ENCODE measurements around the gene INPP4A.

The INPP4A gene

GRCh38 chr2:98454500-98455235 lies 10.0 kb downstream of the INPP4A start:
- no peak overlapping the region for H3K4me3 Mint-ChIP-seq
- no peaks in the 10 kb centered on the region for H3K9me3 Mint-ChIP-seq
- H3K27me3 Mint-ChIP-seq (ENCODE audit: low read depth) = no peaks in the 10 kb centered on the region
- no peak for TF ChIP-seq CTCF (IDR thresholded peaks at IDR 0.05; ENCODE audit: unreplicated experiment in 3 of 3)
- H3K36me3 Mint-ChIP-seq (ENCODE audit: low read depth) = peaks cover 11% of the 10 kb centered on the region
- H3K4me1 Mint-ChIP-seq = peaks cover 11% of the 10 kb centered on the region
- no peak overlapping the region for H3K27ac Mint-ChIP-seq

GRCh38 chr2:98455494-98455976 lies 10.9 kb downstream of the INPP4A start:
- Mint-ChIP-seq H3K4me1 (peaks cover 13% of the 10 kb centered on the region), H3K4me3 (no peak overlapping the region), H3K27me3 (ENCODE audit: low read depth) (no peaks in the 10 kb centered on the region), H3K36me3 (ENCODE audit: low read depth) (peaks cover 11% of the 10 kb centered on the region), H3K9me3 (no peaks in the 10 kb centered on the region), H3K27ac (no peak overlapping the region)
- no peak for TF ChIP-seq CTCF (IDR thresholded peaks at IDR 0.05; ENCODE audit: unreplicated experiment in 3 of 3)

- H3K4me1 Mint-ChIP-seq = peaks cover 29% of the 10 kb centered on the region
- H3K27me3 Mint-ChIP-seq (ENCODE audit: low read depth) = no peaks in the 10 kb centered on the region
- peaks cover 11% of the 10 kb centered on the region for H3K36me3 Mint-ChIP-seq (ENCODE audit: low read depth)
- TF ChIP-seq CTCF (IDR thresholded peaks at IDR 0.05; ENCODE audit: unreplicated experiment in 3 of 3) = no peak
- no peaks in the 10 kb centered on the region for H3K9me3 Mint-ChIP-seq
- H3K27ac Mint-ChIP-seq = no peak overlapping the region
- H3K4me3 Mint-ChIP-seq = no peak overlapping the region
These were observed 12.5 kb downstream of the INPP4A start for GRCh38 chr2:98457045-98457696.

- H3K9me3 Mint-ChIP-seq = no peaks in the 10 kb centered on the region
- H3K4me1 Mint-ChIP-seq = peaks cover 29% of the 10 kb centered on the region
- TF ChIP-seq CTCF (IDR thresholded peaks at IDR 0.05; ENCODE audit: unreplicated experiment in 3 of 3) = no peak
- H3K36me3 Mint-ChIP-seq (ENCODE audit: low read depth) = peaks cover 11% of the 10 kb centered on the region
- H3K4me3 Mint-ChIP-seq = no peak overlapping the region
- H3K27ac Mint-ChIP-seq = no peak overlapping the region
- H3K27me3 Mint-ChIP-seq (ENCODE audit: low read depth) = no peaks in the 10 kb centered on the region
These were observed 13.5 kb downstream of the INPP4A start for GRCh38 chr2:98458207-98458606.

GRCh38 chr2:98458667-98459380 lies 14.2 kb downstream of the INPP4A start:
- H3K4me3 Mint-ChIP-seq = no peak overlapping the region
- no peak overlapping the region for H3K27ac Mint-ChIP-seq
- H3K9me3 Mint-ChIP-seq = no peaks in the 10 kb centered on the region
- peaks cover 29% of the 10 kb centered on the region for H3K4me1 Mint-ChIP-seq
- TF ChIP-seq CTCF (IDR thresholded peaks at IDR 0.05; ENCODE audit: unreplicated experiment in 3 of 3) = no peak
- peaks cover 11% of the 10 kb centered on the region for H3K36me3 Mint-ChIP-seq (ENCODE audit: low read depth)
- no peaks in the 10 kb centered on the region for H3K27me3 Mint-ChIP-seq (ENCODE audit: low read depth)

Measured in nephron (organoid).